DMS 273 treated with DMSO at 0.1 percent for 48 hours (cell line): ENCODE results near the gene PTPRN2.
"Not testable (repeated sequence)": the region's sequence is repeated elsewhere in the genome, so short reads cannot be mapped to it uniquely, and the experiment has no call there.

Experiments used
- DNase-seq: peaks from one replicate; lab custom pipeline; 2025; lab: John Stamatoyannopoulos, UW

PTPRN2 gene

GRCh38 chr7:157577796-157578339, 1009.8 kb downstream of the PTPRN2 start:
- DNase-seq = no peak

GRCh38 chr7:157577061-157577460, 1010.6 kb downstream of the PTPRN2 start:
- DNase-seq = no peak

- DNase-seq = no peak
Measured at GRCh38 chr7:157576415-157576814, 1011.2 kb downstream of the PTPRN2 start.

DNA sequence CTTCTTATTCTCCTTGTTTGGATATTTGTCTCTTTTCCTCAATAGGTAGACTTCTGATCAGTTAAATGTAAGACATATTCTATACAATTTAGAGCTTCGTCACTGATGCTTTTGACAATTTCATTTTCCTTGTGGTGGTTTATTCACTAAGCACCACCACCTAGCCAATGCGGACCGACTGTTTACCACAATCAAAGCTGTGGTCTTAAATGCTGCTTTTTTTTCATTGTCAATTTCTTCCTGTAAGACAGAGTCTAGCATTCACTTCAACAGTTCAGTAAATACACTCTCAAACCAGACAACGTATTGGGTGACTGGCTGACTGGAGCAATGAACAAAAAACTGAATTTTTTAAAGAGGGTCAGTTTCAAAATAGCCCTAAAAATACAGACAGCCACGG, 1011.8 kb downstream of the PTPRN2 start:
- no peak for DNase-seq

- DNase-seq = no peak
Measured at GRCh38 chr7:157574914-157575586, 1012.6 kb downstream of the PTPRN2 start.

DNA sequence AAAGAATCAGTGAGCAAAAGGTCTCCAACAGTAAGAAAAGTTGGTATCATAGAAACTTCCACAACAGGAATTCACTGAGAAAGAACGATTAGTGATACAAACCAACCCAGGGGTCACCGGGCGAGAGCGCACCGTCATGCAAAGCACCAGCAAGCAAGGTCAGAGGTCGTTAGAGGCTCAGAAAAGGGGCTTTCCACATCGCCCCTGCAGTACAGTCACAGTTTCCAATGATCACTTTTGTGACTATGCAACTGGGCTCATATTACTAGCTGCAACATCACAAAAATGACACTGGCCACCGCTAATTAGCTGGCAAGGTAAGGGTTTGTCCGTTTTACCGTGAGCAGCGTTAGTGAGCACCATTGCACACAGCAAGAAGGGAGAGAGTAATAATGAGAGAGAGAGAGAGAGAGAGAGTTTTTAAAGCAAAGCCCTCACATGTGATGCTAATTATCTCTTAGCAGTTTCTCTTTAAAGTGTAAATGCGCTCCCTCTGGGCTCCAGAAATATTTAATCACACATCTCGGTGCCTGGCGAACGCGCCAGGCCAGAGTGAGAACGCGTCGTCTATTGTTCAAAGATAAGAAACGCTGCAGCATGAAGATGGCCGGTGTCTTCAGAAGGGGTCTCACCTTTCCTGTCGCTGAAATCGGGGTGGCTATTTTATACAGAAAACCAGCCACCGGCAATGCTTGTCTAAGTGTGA, 1013.4 kb downstream of the PTPRN2 start:
- no peak for DNase-seq

GRCh38 chr7:157573244-157573643, 1014.4 kb downstream of the PTPRN2 start:
- no peak for DNase-seq

DNA sequence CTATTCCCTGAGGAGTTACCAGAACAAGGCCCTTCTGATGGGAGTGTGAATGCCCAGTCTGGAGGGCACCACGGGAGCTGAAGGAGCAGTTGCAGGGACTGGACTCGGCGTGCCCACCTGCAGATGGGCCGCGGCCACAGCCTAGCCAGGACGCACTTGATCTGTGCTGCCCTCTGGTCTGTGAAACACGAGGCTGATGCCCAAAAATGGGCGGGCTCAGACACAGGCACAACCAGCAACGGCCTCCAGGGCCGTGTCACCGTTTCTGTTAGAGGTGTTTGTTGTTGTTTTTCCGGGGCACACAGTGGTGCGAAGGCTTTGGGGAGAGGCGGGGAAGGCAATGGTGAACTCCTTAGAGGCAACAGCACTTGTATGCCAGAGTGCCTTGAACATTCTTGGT, 1015.0 kb downstream of the PTPRN2 start:
- no peak for DNase-seq

DNA sequence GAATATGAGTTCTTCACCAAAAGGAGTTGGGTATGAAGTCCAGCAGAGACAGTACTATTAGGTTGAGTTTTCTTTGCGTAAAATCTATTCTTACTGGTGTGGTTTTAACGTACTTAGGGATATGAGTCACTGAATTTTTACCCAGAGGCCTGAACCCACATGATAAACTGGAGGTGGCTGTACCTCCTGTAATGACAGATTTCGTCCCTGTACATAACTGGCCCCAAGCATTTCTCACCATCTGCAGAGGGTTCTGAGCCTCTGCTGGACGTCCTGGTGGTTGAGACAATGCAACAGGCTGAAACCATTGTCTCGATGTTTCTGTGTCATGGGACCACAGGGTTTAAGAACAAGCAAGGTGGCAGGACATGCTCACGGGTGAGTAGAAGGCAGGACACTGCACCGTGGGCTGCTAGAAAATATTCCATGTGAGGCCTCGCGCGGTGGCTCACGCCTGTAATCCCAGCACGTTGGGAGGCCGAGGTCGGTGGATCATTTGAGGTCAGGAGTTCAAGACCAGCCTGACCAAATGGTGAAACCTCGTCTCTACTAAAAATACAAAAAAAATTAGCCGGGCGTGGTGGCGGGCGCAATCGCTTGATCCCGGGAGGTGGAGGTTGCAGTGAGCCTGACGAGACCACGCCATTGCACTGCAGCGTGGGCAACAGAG, 1017.0 kb downstream of the PTPRN2 start:
- no peak for DNase-seq

- no peak for DNase-seq
Measured at GRCh38 chr7:157569967-157570366, 1017.7 kb downstream of the PTPRN2 start.

DNA sequence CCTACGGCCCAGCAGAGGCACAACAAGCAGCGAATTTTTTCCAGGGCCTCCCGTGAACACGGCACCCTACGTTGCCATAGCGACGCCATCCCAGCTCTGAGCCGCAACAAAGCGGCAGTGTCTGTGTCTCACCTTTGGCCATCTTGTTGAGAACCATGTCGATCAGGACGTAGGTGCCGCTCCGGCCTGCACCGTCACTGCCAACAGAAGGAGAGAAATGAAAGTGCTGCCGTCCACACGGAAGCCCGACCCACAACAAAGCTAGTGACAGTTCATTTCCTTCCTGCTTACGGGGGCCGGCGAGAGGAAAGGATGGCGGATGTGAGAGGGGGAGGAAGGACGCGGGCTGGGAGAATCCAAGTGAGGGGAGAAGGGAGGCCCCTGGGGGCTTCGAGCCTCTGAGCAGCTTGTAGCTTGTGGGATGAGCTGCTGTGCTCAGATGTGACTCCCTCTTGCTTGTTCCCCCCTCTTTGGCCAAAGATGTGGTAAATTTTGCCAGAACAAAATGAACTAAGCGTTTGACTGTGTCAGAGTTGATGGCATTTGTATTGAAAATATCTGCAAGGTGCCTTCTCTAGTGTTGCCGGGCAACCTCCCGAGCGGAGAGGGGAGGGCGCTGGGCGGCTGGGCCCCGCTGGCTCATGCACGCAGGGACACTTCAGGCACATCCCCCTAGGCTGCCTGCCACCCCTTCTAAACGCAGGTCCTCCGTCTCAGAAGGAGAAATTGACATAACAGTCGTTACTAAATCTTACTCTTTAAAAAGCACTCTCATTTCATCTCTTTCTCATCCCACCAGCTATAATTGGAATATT, 1018.6 kb downstream of the PTPRN2 start:
- DNase-seq = no peak

- DNase-seq = no peak
Measured at GRCh38 chr7:157568106-157568769, 1019.4 kb downstream of the PTPRN2 start.

DNA sequence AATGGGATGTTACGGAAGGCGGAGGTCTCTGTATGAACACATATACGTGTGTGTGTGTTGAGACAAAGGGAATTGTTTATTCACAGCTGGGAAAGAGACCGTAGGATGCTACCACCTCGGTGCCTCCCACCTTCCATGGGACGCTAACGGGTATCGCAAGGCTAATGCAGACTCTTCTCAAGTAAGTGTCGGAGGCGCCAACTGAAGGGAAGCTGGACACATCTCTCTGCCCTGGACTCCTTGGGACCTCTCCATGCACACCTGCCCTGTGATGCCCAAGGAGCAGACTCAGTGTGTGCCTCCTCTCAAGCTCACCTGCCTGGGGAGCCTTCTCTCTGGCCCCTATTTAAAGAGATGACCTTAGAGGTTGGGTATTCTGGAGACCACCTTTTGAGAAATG, 1020.0 kb downstream of the PTPRN2 start:
- DNase-seq = no peak

- no peak for DNase-seq
Measured at GRCh38 chr7:157566631-157567006, 1021.0 kb downstream of the PTPRN2 start.

DNA sequence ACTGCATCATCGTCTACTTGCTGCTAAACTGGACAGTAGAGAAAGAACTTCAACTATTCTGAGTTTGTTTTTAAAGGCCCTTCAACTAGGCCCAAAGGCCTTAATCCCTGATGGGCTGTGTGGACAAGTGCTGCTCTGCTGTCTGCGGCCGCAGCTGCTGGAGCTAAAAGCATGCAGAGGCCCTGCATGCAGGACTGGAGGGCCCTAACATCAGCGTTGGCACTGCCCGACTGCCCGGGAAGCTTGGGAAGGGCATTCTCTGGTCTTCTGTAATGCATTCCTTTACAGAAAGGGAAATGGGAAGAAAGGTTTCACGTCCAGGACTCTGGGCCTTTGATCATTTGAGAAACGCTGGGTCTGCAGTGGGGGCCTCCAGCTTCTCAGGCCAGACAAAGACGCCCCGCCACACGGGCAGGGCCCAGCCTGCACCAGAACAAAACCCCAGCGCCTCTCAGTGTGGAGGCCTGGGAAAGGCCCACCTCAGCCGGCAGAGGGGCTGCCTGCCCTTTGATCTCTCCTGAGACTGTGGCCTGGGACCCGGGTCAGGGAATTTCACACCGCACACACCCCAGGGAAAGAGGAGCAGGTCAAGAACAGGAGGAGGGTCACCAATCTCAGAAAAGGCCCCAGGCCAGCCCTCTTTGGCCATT, 1021.5 kb downstream of the PTPRN2 start:
- no peak for DNase-seq

DNA sequence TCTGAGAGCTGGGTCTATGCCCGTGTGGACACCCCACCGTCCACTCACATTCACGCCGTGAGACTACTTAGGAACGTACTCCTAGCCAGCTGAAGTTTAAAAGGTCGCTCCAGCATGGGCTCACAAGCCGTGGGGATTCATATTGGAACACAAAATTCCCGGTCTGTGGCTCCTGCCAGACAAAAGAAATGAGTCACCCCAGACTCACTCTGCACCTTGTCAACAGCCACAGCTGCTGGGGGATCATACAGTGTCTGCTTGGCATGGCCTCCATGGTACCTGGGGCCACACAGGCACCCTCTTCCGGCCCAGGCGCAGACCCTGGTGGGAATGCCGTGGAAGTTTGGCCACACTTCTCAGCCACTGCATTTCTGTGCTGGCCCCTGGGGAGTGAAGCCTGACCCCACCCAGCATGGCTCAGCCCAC, 1022.4 kb downstream of the PTPRN2 start:
- no peak for DNase-seq

- DNase-seq = no peak
Measured at GRCh38 chr7:157564517-157565177, 1023.0 kb downstream of the PTPRN2 start.

DNA sequence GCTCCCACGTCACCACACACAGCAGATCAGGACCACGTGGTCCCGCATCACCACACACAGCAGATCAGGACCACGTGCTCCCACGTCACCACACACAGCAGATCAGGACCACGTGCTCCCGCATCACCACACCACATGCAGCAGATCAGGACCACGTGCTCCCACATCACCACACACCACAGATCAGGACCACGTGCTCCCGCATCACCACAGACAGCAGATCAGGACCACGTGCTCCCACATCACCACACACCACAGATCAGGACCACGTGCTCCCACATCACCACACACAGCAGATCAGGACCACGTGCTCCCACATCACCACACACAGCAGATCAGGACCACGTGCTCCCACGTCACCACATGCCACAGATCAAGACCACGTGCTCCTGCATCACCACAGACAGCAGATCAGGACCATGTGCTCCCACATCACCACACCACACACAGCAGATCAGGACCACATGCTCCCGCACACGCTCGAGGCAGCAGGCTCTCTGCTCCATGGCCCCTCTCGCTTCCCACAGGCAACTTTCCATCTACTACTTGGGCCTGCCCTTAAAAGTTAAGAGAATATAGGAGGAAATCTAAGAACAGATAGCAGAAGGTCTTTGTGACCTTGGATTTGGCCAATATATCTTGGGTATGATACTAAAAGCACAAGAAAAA, 1024.0 kb downstream of the PTPRN2 start:
- not testable (repeated sequence) for DNase-seq

DNA sequence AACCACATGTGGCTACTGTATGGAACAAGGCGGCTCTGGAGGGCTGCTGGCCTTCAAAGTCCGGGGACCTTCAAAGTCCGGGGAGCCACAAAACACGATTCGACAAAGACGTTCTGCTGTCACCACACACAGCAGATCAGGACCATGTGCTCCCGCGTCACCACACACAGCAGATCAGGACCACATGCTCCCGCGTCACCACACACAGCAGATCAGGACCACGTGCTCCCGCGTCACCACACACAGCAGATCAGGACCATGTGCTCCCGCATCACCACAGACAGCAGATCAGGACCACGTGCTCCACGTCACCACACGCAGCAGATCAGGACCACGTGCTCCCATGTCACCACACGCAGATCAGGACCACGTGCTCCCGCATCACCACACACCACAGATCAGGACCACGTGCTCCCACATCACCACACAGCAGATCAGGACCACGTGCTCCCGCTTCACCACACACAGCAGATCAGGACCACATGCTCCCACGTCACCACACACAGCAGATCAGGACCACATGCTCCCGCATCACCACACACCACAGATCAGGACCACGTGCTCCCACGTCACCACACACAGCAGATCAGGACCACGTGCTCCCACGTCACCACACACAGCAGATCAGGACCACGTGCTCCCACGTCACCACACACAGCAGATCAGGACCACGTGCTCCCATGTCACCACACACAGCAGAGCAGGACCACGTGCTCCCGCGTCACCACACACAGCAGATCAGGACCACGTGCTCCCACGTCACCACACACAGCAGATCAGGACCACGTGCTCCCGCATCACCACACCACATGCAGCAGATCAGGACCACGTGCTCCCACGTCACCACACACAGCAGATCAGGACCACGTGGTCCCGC, 1024.9 kb downstream of the PTPRN2 start:
- DNase-seq = not testable (repeated sequence)
